Measurements from ENCODE around the gene IL16.

GRCh38 chr15:81197688-81198281, 1.1 kb downstream of the IL16 start:
- no peak for TF ChIP-seq CTCF (IDR thresholded peaks at IDR 0.05; ENCODE audit: low read depth, low read length, missing input control)
- TF ChIP-seq, protein P1, sequence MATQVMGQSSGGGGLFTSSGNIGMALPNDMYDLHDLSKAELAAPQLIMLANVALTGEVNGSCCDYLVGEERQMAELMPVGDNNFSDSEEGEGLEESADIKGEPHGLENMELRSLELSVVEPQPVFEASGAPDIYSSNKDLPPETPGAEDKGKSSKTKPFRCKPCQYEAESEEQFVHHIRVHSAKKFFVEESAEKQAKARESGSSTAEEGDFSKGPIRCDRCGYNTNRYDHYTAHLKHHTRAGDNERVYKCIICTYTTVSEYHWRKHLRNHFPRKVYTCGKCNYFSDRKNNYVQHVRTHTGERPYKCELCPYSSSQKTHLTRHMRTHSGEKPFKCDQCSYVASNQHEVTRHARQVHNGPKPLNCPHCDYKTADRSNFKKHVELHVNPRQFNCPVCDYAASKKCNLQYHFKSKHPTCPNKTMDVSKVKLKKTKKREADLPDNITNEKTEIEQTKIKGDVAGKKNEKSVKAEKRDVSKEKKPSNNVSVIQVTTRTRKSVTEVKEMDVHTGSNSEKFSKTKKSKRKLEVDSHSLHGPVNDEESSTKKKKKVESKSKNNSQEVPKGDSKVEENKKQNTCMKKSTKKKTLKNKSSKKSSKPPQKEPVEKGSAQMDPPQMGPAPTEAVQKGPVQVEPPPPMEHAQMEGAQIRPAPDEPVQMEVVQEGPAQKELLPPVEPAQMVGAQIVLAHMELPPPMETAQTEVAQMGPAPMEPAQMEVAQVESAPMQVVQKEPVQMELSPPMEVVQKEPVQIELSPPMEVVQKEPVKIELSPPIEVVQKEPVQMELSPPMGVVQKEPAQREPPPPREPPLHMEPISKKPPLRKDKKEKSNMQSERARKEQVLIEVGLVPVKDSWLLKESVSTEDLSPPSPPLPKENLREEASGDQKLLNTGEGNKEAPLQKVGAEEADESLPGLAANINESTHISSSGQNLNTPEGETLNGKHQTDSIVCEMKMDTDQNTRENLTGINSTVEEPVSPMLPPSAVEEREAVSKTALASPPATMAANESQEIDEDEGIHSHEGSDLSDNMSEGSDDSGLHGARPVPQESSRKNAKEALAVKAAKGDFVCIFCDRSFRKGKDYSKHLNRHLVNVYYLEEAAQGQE (IDR thresholded peaks at IDR 0.05): no peak
- no peak for TF ChIP-seq RAD21 (IDR thresholded peaks at IDR 0.05)
- TF ChIP-seq YY1 (IDR thresholded peaks at IDR 0.05): no peak
- no peak for TF ChIP-seq TAF1 (conservative IDR thresholded peaks at IDR 0.05)
- TF ChIP-seq FOXA1 (IDR thresholded peaks at IDR 0.05): no peak
- TF ChIP-seq HNF4G (IDR thresholded peaks at IDR 0.05): no peak
- TF ChIP-seq RXRA (IDR thresholded peaks at IDR 0.05): no peak
- no peak for TF ChIP-seq SP1 (IDR thresholded peaks at IDR 0.05)
- TF ChIP-seq GABPA (IDR thresholded peaks at IDR 0.05 in 1 of 2, conservative IDR thresholded peaks at IDR 0.05 in 1 of 2): no peak
- TF ChIP-seq, protein P2, sequence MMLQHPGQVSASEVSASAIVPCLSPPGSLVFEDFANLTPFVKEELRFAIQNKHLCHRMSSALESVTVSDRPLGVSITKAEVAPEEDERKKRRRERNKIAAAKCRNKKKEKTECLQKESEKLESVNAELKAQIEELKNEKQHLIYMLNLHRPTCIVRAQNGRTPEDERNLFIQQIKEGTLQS (IDR thresholded peaks at IDR 0.05): no peak
- TF ChIP-seq ZBTB33 (IDR thresholded peaks at IDR 0.05): no peak
- TF ChIP-seq JUND (IDR thresholded peaks at IDR 0.05): no peak

Data from liver (tissue), 3 donors.